DND-41 (cell line): ENCODE results near the gene LONP2.

Source experiments
- EZH2 ChIP-seq: IDR thresholded peaks from 3 replicates; pipeline ENCODE4 v1.6.1; 2012; ENCODE audit warnings: borderline replicate concordance, low read depth, mild to moderate bottlenecking, moderate library complexity, low read length, inconsistent platforms; ENCODE audit not compliant: severe bottlenecking
- TF ChIP-seq, protein P1 (sequence below): IDR thresholded peaks from 2 replicates; pipeline ENCODE4 v1.5.1; 2012; ENCODE audit warnings: borderline replicate concordance, low read length, moderate library complexity, mild to moderate bottlenecking; ENCODE audit not compliant: poor library complexity, severe bottlenecking; ENCODE audit errors: extremely low read depth

DNA sequence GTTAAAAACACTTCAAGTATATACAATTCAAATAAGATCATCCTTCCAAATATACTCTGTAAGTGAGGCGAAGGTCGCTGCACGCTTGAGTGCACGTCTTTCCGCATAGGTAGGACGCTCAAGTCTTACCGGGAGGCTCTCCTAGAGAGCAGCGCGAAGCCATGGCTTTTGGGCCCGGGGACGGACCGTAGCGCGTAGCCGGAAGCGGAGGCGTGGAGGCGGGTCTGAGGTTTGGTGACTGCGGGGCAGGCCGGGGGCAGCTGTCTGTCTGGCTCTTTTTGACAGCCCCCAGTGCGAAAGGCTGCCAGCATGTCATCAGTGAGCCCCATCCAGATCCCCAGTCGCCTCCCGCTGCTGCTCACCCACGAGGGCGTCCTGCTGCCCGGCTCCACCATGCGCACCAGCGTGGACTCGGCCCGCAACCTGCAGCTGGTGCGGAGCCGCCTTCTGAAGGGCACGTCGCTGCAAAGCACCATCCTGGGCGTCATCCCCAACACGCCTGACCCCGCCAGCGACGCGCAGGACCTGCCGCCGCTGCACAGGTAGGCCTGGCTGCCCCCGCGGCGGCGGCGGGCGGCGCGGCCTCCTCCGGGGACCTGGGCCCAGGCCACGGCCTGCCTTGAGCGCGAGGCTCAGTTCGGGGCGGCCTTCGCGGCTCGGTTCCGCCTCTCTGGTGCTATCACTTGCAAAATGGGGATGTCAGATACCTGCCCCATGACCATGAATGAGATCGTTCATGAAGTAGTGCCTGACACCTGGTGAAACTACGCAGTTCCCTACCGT lies at the start of gene LONP2:
- TF ChIP-seq, protein P1, sequence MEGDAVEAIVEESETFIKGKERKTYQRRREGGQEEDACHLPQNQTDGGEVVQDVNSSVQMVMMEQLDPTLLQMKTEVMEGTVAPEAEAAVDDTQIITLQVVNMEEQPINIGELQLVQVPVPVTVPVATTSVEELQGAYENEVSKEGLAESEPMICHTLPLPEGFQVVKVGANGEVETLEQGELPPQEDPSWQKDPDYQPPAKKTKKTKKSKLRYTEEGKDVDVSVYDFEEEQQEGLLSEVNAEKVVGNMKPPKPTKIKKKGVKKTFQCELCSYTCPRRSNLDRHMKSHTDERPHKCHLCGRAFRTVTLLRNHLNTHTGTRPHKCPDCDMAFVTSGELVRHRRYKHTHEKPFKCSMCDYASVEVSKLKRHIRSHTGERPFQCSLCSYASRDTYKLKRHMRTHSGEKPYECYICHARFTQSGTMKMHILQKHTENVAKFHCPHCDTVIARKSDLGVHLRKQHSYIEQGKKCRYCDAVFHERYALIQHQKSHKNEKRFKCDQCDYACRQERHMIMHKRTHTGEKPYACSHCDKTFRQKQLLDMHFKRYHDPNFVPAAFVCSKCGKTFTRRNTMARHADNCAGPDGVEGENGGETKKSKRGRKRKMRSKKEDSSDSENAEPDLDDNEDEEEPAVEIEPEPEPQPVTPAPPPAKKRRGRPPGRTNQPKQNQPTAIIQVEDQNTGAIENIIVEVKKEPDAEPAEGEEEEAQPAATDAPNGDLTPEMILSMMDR = no peak
- TF ChIP-seq EZH2 = no peak
